GM18907 (cell line): Measurements from ENCODE around the gene C2orf49.

Experiments
- ATAC-seq: cut with Tn5 transposase; IDR thresholded peaks from one replicate; pipeline ENCODE4 v1.9.1; 2021; ENCODE audit warnings: mild to moderate bottlenecking, moderate library complexity; ENCODE audit not compliant: unreplicated experiment

Gene C2orf49

DNA sequence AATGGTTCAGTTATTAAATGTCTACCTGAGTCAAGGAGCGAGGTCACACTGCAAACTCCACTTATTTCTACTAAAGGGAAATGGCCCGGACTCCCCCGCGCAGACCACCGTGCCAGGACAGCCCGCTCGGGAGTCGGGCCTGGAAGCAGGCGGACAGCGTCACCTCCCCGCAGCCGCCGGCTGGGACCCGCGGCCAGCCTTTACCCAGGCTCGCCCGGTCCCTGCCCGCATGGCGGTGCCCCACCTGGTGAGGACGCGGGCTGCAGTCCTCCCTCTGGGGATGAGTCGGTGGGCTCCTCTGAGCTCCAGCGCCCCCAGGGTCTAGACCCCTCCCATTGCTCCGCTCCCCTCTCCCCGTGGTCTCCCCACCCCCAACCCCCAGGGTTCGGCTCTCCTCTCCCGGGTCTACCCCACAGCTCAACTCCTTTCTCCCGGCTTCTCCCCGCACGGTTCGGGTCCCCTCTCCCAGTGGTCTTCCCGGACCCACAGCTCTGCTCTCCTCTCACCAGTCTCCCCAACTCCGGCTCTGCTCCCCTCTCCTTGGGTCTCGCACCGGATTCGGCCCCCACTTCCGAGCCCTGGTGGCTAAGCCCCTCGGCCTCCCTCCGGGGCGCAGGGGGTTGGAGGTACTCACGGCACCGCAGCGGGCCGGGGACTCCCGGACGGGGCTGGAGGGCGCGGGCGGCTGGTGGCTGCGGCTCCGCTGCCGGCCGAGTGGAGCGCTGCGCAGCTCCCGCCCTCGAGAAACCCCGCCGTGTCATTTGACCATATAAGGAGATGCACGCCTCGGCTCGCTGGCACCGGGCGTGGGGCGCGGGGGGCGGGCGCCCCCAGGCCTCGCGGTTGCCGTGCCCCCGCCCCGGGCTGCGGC lies 61.2 kb downstream of the C2orf49 start, which contains the start of gene FHL2:
Gene FHL2, minus strand, starts transcription at position 716 of the 871 bp plus-strand sequence. CDS start 12,535 bp downstream, outside the sequence.
- peak; percentile 100 for ATAC-seq
